Neuronal stem cell (in vitro differentiated cells): ENCODE results near the gene FBXL13.

Experiments
- DNase-seq: peaks from one replicate; pipeline ENCODE4 v3.0.0-alpha.2; 2013; ENCODE audit warnings: low spot score
- H2AFZ ChIP-seq: one replicate; pipeline ENCODE4 v1.6.1; 2013; ENCODE audit warnings: mild to moderate bottlenecking, low read length, inconsistent platforms
- H2AK5ac ChIP-seq: 2 replicates; pipeline ENCODE4 v1.6.1; 2013; ENCODE audit warnings: low read depth, mild to moderate bottlenecking, inconsistent platforms, low read length, moderate library complexity, mixed read lengths
- H2BK120ac ChIP-seq: 2 replicates; pipeline ENCODE4 v1.6.1; 2013; ENCODE audit warnings: low read depth, mild to moderate bottlenecking, inconsistent platforms, low read length, moderate library complexity, mixed read lengths
- H2BK12ac ChIP-seq: one replicate; pipeline ENCODE4 v1.6.1; 2013; ENCODE audit warnings: low read length, inconsistent platforms
- H2BK15ac ChIP-seq: 2 replicates; pipeline ENCODE4 v1.6.1; 2013; ENCODE audit warnings: mild to moderate bottlenecking, low read length, inconsistent platforms, mixed read lengths
- H2BK5ac ChIP-seq: one replicate; pipeline ENCODE4 v1.6.1; 2013; ENCODE audit warnings: inconsistent platforms, mild to moderate bottlenecking, low read length, moderate library complexity
- H3K14ac ChIP-seq: one replicate; pipeline ENCODE4 v1.6.1; 2013; ENCODE audit warnings: low read length, inconsistent platforms
- H3K18ac ChIP-seq: 2 replicates; pipeline ENCODE4 v1.6.1; 2013; ENCODE audit warnings: low read length, inconsistent platforms
- H3K23ac ChIP-seq: 2 replicates; pipeline ENCODE4 v1.6.1; 2013; ENCODE audit warnings: low read depth, mild to moderate bottlenecking, mixed read lengths, low read length, inconsistent platforms; ENCODE audit not compliant: poor library complexity
- H3K27ac ChIP-seq: replicated peaks from 3 replicates; pipeline ENCODE4 v1.5.1; 2013; ENCODE audit warnings: low read length, inconsistent platforms
- H3K27me3 ChIP-seq, 3 experiments: 2 replicates each; pipeline ENCODE4 v1.6.1; 2013; ENCODE audit warnings: low read length in 3 of 3, mild to moderate bottlenecking in 2 of 3, inconsistent platforms in 1 of 3, low read depth in 1 of 3, mixed read lengths in 1 of 3, moderate library complexity in 1 of 3; ENCODE audit not compliant: control insufficient read depth in 3 of 3, insufficient read depth in 3 of 3
- H3K36me3 ChIP-seq, 2 donors: replicated peaks in 1 of 2; 2 replicates each; pipeline ENCODE4 v1.6.1; 2013; ENCODE audit warnings: low read length in 2 of 2; ENCODE audit not compliant: control insufficient read depth in 2 of 2, insufficient read depth in 2 of 2
- H3K4ac ChIP-seq: 2 replicates; pipeline ENCODE4 v1.6.1; 2013; ENCODE audit warnings: inconsistent platforms, mild to moderate bottlenecking, low read length, moderate library complexity
- H3K4me1 ChIP-seq, 2 donors: 1 replicate in 1 of 2; 2 replicates in 1 of 2; pipeline ENCODE4 v1.6.1; 2013; ENCODE audit warnings: low read length in 2 of 2, low read depth in 1 of 2; ENCODE audit not compliant: control insufficient read depth in 2 of 2, insufficient read depth in 1 of 2
- H3K4me2 ChIP-seq: one replicate; pipeline ENCODE4 v1.6.1; 2013; ENCODE audit warnings: mild to moderate bottlenecking, low read length, inconsistent platforms; ENCODE audit not compliant: insufficient read depth, poor library complexity, severe bottlenecking
- H3K4me3 ChIP-seq, 2 donors: 2 replicates each; pipeline ENCODE4 v1.5.1; 2013; ENCODE audit warnings: low read length in 2 of 2, mild to moderate bottlenecking in 2 of 2, inconsistent platforms in 1 of 2, moderate library complexity in 1 of 2
- H3K79me1 ChIP-seq: one replicate; pipeline ENCODE4 v1.6.1; 2013; ENCODE audit warnings: low read depth, mild to moderate bottlenecking, inconsistent platforms, low read length, moderate library complexity
- H3K9ac ChIP-seq: one replicate; pipeline ENCODE4 v1.6.1; 2013; ENCODE audit warnings: mild to moderate bottlenecking, low read depth, low read length, inconsistent platforms; ENCODE audit not compliant: poor library complexity
- H3K9me3 ChIP-seq, 2 donors: replicated peaks in 1 of 2; 2 replicates each; pipeline versions ENCODE3 to v1.6.1; 2013; ENCODE audit warnings: low read length in 2 of 2, mild to moderate bottlenecking in 2 of 2, inconsistent platforms in 1 of 2, low read depth in 1 of 2, mixed read lengths in 1 of 2, moderate library complexity in 1 of 2; ENCODE audit not compliant: control insufficient read depth in 2 of 2, insufficient read depth in 1 of 2
- H4K8ac ChIP-seq: one replicate; pipeline ENCODE4 v1.6.1; 2013; ENCODE audit warnings: low read depth, mild to moderate bottlenecking, inconsistent platforms, low read length, moderate library complexity
- H4K91ac ChIP-seq: one replicate; pipeline ENCODE4 v1.6.1; 2013; ENCODE audit warnings: low read length, low read depth, mild to moderate bottlenecking, inconsistent platforms; ENCODE audit not compliant: poor library complexity
- WGBS, 2 donors: extraction: QIAGEN DNeasy Blood & Tissue Kit; methylation state at CpG; one replicate each; pipeline ENCODE4 v1.1.7; 2013; ENCODE audit warnings: missing lambda C conversion rate in 2 of 2, mixed read lengths in 1 of 2; ENCODE audit not compliant: insufficient read length in 2 of 2, insufficient replicate concordance in 1 of 2; ENCODE audit errors: extremely low coverage in 2 of 2; 5-methylcytosine and 5-hydroxymethylcytosine counted together

FBXL13 gene

GRCh38 chr7:102836191-102836919 lies 238.2 kb downstream of the FBXL13 start:
- no peak overlapping the region for H2BK120ac ChIP-seq
- H2AFZ ChIP-seq: no peak overlapping the region
- no peaks in the 10 kb centered on the region for H3K4me1 ChIP-seq
- no peak overlapping the region for H3K14ac ChIP-seq
- H3K18ac ChIP-seq: no peak overlapping the region
- H3K27me3 ChIP-seq: no peaks in the 10 kb centered on the region
- H2BK15ac ChIP-seq: no peak overlapping the region
- no peaks in the 10 kb centered on the region for H3K79me1 ChIP-seq
- H3K4me2 ChIP-seq: no peak overlapping the region
- H3K4me3 ChIP-seq: no peak overlapping the region
- H3K27ac ChIP-seq: no peak overlapping the region
- no CpG with 5 or more reads among the region's 6 CpGs for WGBS, 2 donors
- no peak overlapping the region for H2AK5ac ChIP-seq
- no peak overlapping the region for H3K4ac ChIP-seq
- H2BK12ac ChIP-seq: no peak overlapping the region
- H2BK5ac ChIP-seq: no peak overlapping the region
- no peak overlapping the region for H3K9ac ChIP-seq
- no peak overlapping the region for H4K91ac ChIP-seq
- no peak for DNase-seq
- H3K9me3 ChIP-seq: no peaks in the 10 kb centered on the region
- H3K23ac ChIP-seq: no peak overlapping the region
- H3K36me3 ChIP-seq: no peaks in the 10 kb centered on the region
- H4K8ac ChIP-seq: no peak overlapping the region

- Histone ChIP-seq H4K8ac (no peak overlapping the region), H3K27ac (no peak overlapping the region), H2AFZ (no peak overlapping the region), H3K9me3 (no peaks in the 10 kb centered on the region), H3K4me2 (no peak overlapping the region), H2BK120ac (no peak overlapping the region), H3K18ac (no peak overlapping the region), H3K4ac (no peak overlapping the region), H3K23ac (no peak overlapping the region), H3K14ac (no peak overlapping the region), H3K79me1 (no peaks in the 10 kb centered on the region), H2BK15ac (no peak overlapping the region), H4K91ac (no peak overlapping the region), H3K27me3 (no peaks in the 10 kb centered on the region), H2BK12ac (no peak overlapping the region), H3K4me1 (no peaks in the 10 kb centered on the region), H3K36me3 (no peaks in the 10 kb centered on the region), H2AK5ac (no peak overlapping the region), H3K4me3 (no peak overlapping the region), H2BK5ac (no peak overlapping the region), H3K9ac (no peak overlapping the region)
- DNase-seq: no peak
- WGBS, 2 donors: no CpG with 5 or more reads among the region's 1 CpG
These were observed 239.6 kb downstream of the FBXL13 start for GRCh38 chr7:102834999-102835398.

- no peak overlapping the region for H2AK5ac ChIP-seq
- H2AFZ ChIP-seq: no peak overlapping the region
- no peaks in the 10 kb centered on the region for H3K79me1 ChIP-seq
- H3K4me2 ChIP-seq: no peak overlapping the region
- H3K4me1 ChIP-seq: no peaks in the 10 kb centered on the region
- H3K23ac ChIP-seq: no peak overlapping the region
- no peaks in the 10 kb centered on the region for H3K27me3 ChIP-seq
- no peak overlapping the region for H2BK15ac ChIP-seq
- H3K27ac ChIP-seq: no peak overlapping the region
- no peak overlapping the region for H3K9ac ChIP-seq
- no peak overlapping the region for H2BK12ac ChIP-seq
- no peak overlapping the region for H3K14ac ChIP-seq
- no peak overlapping the region for H2BK120ac ChIP-seq
- no peak for DNase-seq
- H3K18ac ChIP-seq: no peak overlapping the region
- WGBS, 2 donors: no CpG with 5 or more reads among the region's 1 CpG
- H3K4me3 ChIP-seq: no peak overlapping the region
- H4K8ac ChIP-seq: no peak overlapping the region
- H3K36me3 ChIP-seq: no peaks in the 10 kb centered on the region
- H2BK5ac ChIP-seq: no peak overlapping the region
- no peak overlapping the region for H3K4ac ChIP-seq
- H4K91ac ChIP-seq: no peak overlapping the region
- no peaks in the 10 kb centered on the region for H3K9me3 ChIP-seq
These were observed 240.1 kb downstream of the FBXL13 start for GRCh38 chr7:102834466-102834865.

GRCh38 chr7:102833343-102833742 lies 241.3 kb downstream of the FBXL13 start:
- H2BK5ac ChIP-seq: no peak overlapping the region
- H3K14ac ChIP-seq: no peak overlapping the region
- H3K79me1 ChIP-seq: no peaks in the 10 kb centered on the region
- no peak overlapping the region for H2BK120ac ChIP-seq
- H3K4me3 ChIP-seq: no peak overlapping the region
- WGBS, 2 donors: no CpG with 5 or more reads among the region's 5 CpGs
- H3K4me1 ChIP-seq: no peaks in the 10 kb centered on the region
- H2BK15ac ChIP-seq: no peak overlapping the region
- no peak overlapping the region for H3K18ac ChIP-seq
- no peak overlapping the region for H2AK5ac ChIP-seq
- H3K27ac ChIP-seq: no peak overlapping the region
- no peak for DNase-seq
- no peak overlapping the region for H2BK12ac ChIP-seq
- no peak overlapping the region for H4K91ac ChIP-seq
- no peak overlapping the region for H3K9ac ChIP-seq
- H3K27me3 ChIP-seq: no peaks in the 10 kb centered on the region
- H3K4me2 ChIP-seq: no peak overlapping the region
- H3K23ac ChIP-seq: no peak overlapping the region
- no peak overlapping the region for H4K8ac ChIP-seq
- H3K9me3 ChIP-seq: no peaks in the 10 kb centered on the region
- no peak overlapping the region for H3K4ac ChIP-seq
- H2AFZ ChIP-seq: no peak overlapping the region
- no peaks in the 10 kb centered on the region for H3K36me3 ChIP-seq
